ENCODE measurements around the gene GIPC2.

Gene GIPC2

GRCh38 chr1:78047106-78047505 lies 1.3 kb downstream of the GIPC2 start:
- no peaks in the 10 kb centered on the region for H3K9me3 ChIP-seq (ENCODE audit: severe bottlenecking)
- no peak overlapping the region for H3K4me3 ChIP-seq (ENCODE audit: low read depth, low read length)
- no peaks in the 10 kb centered on the region for H3K36me3 ChIP-seq
- no peaks in the 10 kb centered on the region for H3K27me3 ChIP-seq (ENCODE audit: insufficient read depth, low read depth, severe bottlenecking)
- H3K27ac ChIP-seq: no peak overlapping the region
- TF ChIP-seq CTCF (IDR thresholded peaks at IDR 0.05; ENCODE audit: low read depth, low read length): no peak
- no peak for DNase-seq

DNA sequence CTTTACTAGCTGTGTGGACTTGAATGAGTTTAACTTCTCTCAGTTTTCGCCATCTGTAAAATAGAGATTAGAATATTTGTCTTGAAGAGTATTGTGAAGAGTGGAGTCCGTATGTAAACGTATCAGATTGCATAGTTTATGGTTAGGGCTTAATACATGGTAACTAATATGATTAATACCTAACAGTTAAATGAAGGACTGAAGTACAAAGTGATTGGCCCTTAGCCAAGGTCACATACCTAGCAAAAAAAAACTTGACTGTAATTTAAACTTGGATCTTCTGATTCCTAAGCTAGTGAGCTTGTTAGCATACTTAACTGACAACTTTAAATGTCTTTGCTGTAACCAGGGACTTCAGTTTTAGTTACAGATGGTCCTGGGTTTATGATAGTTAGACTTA lies 1.9 kb downstream of the GIPC2 start:
- TF ChIP-seq CTCF (IDR thresholded peaks at IDR 0.05; ENCODE audit: low read depth, low read length): no peak
- no peak overlapping the region for H3K27ac ChIP-seq
- H3K9me3 ChIP-seq (ENCODE audit: severe bottlenecking): no peaks in the 10 kb centered on the region
- no peak overlapping the region for H3K4me3 ChIP-seq (ENCODE audit: low read depth, low read length)
- no peaks in the 10 kb centered on the region for H3K36me3 ChIP-seq
- DNase-seq: no peak
- no peaks in the 10 kb centered on the region for H3K27me3 ChIP-seq (ENCODE audit: insufficient read depth, low read depth, severe bottlenecking)

DNA sequence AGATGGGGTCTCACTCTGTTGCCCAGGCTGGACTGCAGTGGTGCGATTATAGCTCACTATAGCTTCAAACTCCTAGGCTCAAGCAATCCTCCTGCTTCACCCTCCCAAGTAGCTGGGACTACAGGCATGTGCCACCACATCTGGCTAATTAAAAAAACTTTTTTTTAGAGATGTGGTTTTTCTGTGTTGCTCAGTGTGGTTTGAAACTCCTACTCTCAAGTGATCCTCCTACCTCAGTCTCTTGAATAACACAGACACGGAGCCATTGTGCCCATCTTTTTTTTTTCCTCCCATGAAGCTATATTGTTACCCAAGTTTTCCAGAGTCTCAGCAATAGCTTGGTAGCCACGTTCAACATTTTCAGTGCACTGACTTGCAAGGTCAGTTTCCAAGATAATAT lies 2.7 kb downstream of the GIPC2 start:
- no peak for TF ChIP-seq CTCF (IDR thresholded peaks at IDR 0.05; ENCODE audit: low read depth, low read length)
- Histone ChIP-seq H3K36me3 (no peaks in the 10 kb centered on the region), H3K4me3 (ENCODE audit: low read depth, low read length) (no peak overlapping the region), H3K27me3 (ENCODE audit: insufficient read depth, low read depth, severe bottlenecking) (no peaks in the 10 kb centered on the region), H3K9me3 (ENCODE audit: severe bottlenecking) (no peaks in the 10 kb centered on the region), H3K27ac (no peak overlapping the region)
- DNase-seq: no peak

DNA sequence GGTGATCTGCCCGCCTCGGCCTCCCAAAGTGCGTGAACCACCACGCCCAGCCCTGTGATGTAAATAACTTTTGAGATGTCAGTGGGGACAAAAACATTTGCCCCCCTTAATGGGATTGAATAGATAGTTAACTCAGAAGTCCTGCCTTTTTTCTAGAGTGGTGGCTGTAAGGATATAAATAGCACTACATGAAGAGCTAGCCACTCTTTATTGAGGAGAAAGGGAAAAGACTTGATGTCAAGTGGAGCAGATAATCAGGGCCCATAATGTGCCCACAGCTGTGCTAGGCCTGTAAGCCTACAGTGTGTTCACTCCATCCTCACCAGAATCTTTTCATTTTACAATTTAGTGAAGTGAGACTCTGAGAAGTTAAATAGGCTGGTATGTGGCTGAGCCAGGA lies 3.6 kb downstream of the GIPC2 start:
- TF ChIP-seq CTCF (IDR thresholded peaks at IDR 0.05; ENCODE audit: low read depth, low read length): no peak
- Histone ChIP-seq H3K4me3 (ENCODE audit: low read depth, low read length) (no peak overlapping the region), H3K9me3 (ENCODE audit: severe bottlenecking) (no peaks in the 10 kb centered on the region), H3K27me3 (ENCODE audit: insufficient read depth, low read depth, severe bottlenecking) (no peaks in the 10 kb centered on the region), H3K36me3 (no peaks in the 10 kb centered on the region), H3K27ac (no peak overlapping the region)
- DNase-seq: no peak

DNA sequence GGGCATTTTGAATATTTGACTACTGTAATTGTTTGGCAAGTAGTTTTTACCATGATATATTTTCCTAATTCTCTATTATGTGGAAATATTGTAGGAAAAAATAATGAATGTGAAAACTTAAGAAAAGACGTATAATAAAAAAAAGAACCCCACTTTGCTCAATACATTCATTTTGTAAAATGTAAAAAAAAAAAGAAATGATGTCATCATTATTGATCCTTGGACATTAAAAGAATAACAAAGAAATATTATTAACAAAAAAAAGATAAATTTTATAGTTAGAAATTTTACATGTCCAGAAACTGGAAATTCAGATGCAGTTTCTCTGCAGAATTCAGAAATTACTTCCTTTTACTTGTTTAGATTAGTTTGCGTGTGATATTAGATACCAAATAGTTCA lies 5.2 kb downstream of the GIPC2 start:
- no peak for DNase-seq
- H3K9me3 ChIP-seq (ENCODE audit: severe bottlenecking): no peaks in the 10 kb centered on the region
- TF ChIP-seq CTCF (IDR thresholded peaks at IDR 0.05; ENCODE audit: low read depth, low read length): no peak
- no peaks in the 10 kb centered on the region for H3K36me3 ChIP-seq
- H3K27me3 ChIP-seq (ENCODE audit: insufficient read depth, low read depth, severe bottlenecking): no peaks in the 10 kb centered on the region
- H3K4me3 ChIP-seq (ENCODE audit: low read depth, low read length): no peak overlapping the region
- H3K27ac ChIP-seq: no peak overlapping the region

DNA sequence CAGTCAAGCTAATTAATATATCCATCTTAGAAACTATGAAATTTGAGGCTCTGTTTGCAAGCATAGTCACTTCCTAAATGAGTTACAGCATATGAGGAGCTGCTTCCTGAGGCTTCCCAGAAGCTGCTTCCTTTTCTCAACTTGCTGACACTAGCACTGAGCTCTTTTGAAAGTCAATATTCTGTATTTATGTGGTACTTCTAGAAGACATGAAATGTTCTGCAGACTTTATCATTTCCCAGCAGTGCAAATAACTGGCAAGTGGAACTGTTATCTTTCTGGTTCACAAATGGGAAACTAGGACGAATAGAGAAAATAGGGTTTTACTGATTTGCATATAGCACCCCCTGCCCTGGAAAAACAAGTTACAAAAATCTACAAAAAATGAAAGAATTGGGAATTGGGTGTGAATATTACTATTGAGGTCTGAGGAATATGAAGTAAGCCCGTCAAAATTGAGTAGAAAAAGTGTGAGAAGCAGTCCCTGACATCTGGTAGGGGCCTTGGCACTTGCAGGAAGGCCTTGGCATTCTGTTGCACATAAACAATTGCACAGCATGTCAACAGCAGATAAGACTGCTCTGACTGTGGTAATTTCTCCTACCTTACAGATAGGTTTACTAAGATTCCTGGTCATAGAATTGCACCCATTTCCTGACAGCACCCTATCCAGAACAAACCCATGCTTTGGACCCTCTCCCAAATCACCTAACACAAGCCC lies 7.1 kb downstream of the GIPC2 start:
- Histone ChIP-seq H3K27ac (no peak overlapping the region), H3K9me3 (ENCODE audit: severe bottlenecking) (no peaks in the 10 kb centered on the region)

More for the DNA sequence above, 7.1 kb downstream of the GIPC2 start:
- no peak for DNase-seq
- Histone ChIP-seq H3K27me3 (ENCODE audit: insufficient read depth, low read depth, severe bottlenecking) (no peaks in the 10 kb centered on the region), H3K36me3 (no peaks in the 10 kb centered on the region), H3K4me3 (ENCODE audit: low read depth, low read length) (no peak overlapping the region)
- TF ChIP-seq CTCF (IDR thresholded peaks at IDR 0.05; ENCODE audit: low read depth, low read length): no peak

All from WERI-Rb-1 (cell line).